Stimulated activated naive CD8-positive, alpha-beta T cell treated with anti-CD3 and anti-CD28 coated beads, Interleukin-15, Interleukin-2, amounts not matched to agents 100 ng/mL and 50 ng/mL, for 24 hours (primary cell): ENCODE measurements around the gene METTL23.
"Not testable (repeated sequence)": the region's sequence is repeated elsewhere in the genome, so short reads cannot be mapped to it uniquely, and the experiment has no call there.

Source experiments
- H3K27ac Mint-ChIP-seq: one replicate; pipeline ENCODE4 v1.8.0; 2021; ENCODE audit warnings: mild to moderate bottlenecking, mixed read lengths
- H3K27me3 Mint-ChIP-seq: one replicate; pipeline ENCODE4 v1.8.0; 2021; ENCODE audit warnings: mixed read lengths
- H3K36me3 Mint-ChIP-seq: one replicate; pipeline ENCODE4 v1.8.0; 2021; ENCODE audit warnings: low read depth, mixed read lengths
- H3K4me1 Mint-ChIP-seq: one replicate; pipeline ENCODE4 v1.8.0; 2021; ENCODE audit warnings: low read depth, mixed read lengths
- H3K4me3 Mint-ChIP-seq: one replicate; pipeline ENCODE4 v1.8.0; 2021; ENCODE audit warnings: mild to moderate bottlenecking, mixed read lengths
- H3K9me3 Mint-ChIP-seq: one replicate; pipeline ENCODE4 v1.8.0; 2021; ENCODE audit warnings: mixed read lengths

The METTL23 gene

GRCh38 chr17:76716146-76716838, 10.3 kb upstream of the METTL23 start:
- H3K36me3 Mint-ChIP-seq: peaks cover 74% of the 10 kb centered on the region
- H3K4me3 Mint-ChIP-seq: peak overlapping the region; percentile 72
- H3K4me1 Mint-ChIP-seq: peaks cover 53% of the 10 kb centered on the region
- H3K27ac Mint-ChIP-seq: peak overlapping the region; percentile 91
- H3K27me3 Mint-ChIP-seq: no peaks in the 10 kb centered on the region
- H3K9me3 Mint-ChIP-seq: no peaks in the 10 kb centered on the region

GRCh38 chr17:76716839-76717215, 9.8 kb upstream of the METTL23 start:
- Mint-ChIP-seq H3K4me1 (peaks cover 55% of the 10 kb centered on the region), H3K27ac (peak overlapping the region; percentile 91), H3K36me3 (peaks cover 79% of the 10 kb centered on the region), H3K27me3 (no peaks in the 10 kb centered on the region), H3K4me3 (peak overlapping the region; percentile 72), H3K9me3 (no peaks in the 10 kb centered on the region)

- H3K4me1 Mint-ChIP-seq: peaks cover 61% of the 10 kb centered on the region
- no peaks in the 10 kb centered on the region for H3K9me3 Mint-ChIP-seq
- no peak overlapping the region for H3K27ac Mint-ChIP-seq
Observed at GRCh38 chr17:76718516-76718915, 8.1 kb upstream of the METTL23 start.

GRCh38 chr17:76720211-76720610, 6.4 kb upstream of the METTL23 start:
- Mint-ChIP-seq H3K27me3 (no peaks in the 10 kb centered on the region), H3K4me1 (peaks cover 62% of the 10 kb centered on the region), H3K27ac (no peak overlapping the region), H3K36me3 (peaks cover 89% of the 10 kb centered on the region), H3K9me3 (no peaks in the 10 kb centered on the region), H3K4me3 (no peak overlapping the region)

More at GRCh38 chr17:76718516-76718915, 8.1 kb upstream of the METTL23 start:
- Mint-ChIP-seq H3K4me3 (no peak overlapping the region), H3K36me3 (peaks cover 88% of the 10 kb centered on the region), H3K27me3 (no peaks in the 10 kb centered on the region)

- H3K4me3 Mint-ChIP-seq: no peak overlapping the region
- no peaks in the 10 kb centered on the region for H3K9me3 Mint-ChIP-seq
- no peaks in the 10 kb centered on the region for H3K27me3 Mint-ChIP-seq
- H3K4me1 Mint-ChIP-seq: peaks cover 61% of the 10 kb centered on the region
- H3K27ac Mint-ChIP-seq: no peak overlapping the region
- H3K36me3 Mint-ChIP-seq: peaks cover 91% of the 10 kb centered on the region
Observed at GRCh38 chr17:76720941-76721340, 5.7 kb upstream of the METTL23 start.

GRCh38 chr17:76721463-76721862, 5.2 kb upstream of the METTL23 start:
- no peak overlapping the region for H3K27ac Mint-ChIP-seq
- H3K4me1 Mint-ChIP-seq: peaks cover 56% of the 10 kb centered on the region
- no peak overlapping the region for H3K4me3 Mint-ChIP-seq
- H3K36me3 Mint-ChIP-seq: peaks cover 85% of the 10 kb centered on the region
- H3K27me3 Mint-ChIP-seq: no peaks in the 10 kb centered on the region
- no peaks in the 10 kb centered on the region for H3K9me3 Mint-ChIP-seq

- H3K4me3 Mint-ChIP-seq: no peak overlapping the region
- H3K27ac Mint-ChIP-seq: no peak overlapping the region
- H3K9me3 Mint-ChIP-seq: no peaks in the 10 kb centered on the region
- peaks cover 80% of the 10 kb centered on the region for H3K36me3 Mint-ChIP-seq
- H3K4me1 Mint-ChIP-seq: peaks cover 48% of the 10 kb centered on the region
- no peaks in the 10 kb centered on the region for H3K27me3 Mint-ChIP-seq
Observed at GRCh38 chr17:76722279-76722678, 4.4 kb upstream of the METTL23 start.

- not testable (repeated sequence) for H3K27ac Mint-ChIP-seq, H3K27me3 Mint-ChIP-seq, H3K9me3 Mint-ChIP-seq
- Mint-ChIP-seq H3K4me3 (peak overlapping the region; percentile 10), H3K36me3 (peaks cover 82% of the 10 kb centered on the region), H3K4me1 (peaks cover 51% of the 10 kb centered on the region)
Observed at GRCh38 chr17:76722977-76723376, 3.7 kb upstream of the METTL23 start.

GRCh38 chr17:76723812-76724211, 2.8 kb upstream of the METTL23 start:
- Mint-ChIP-seq H3K36me3 (peaks cover 73% of the 10 kb centered on the region), H3K27ac (no peak overlapping the region), H3K9me3 (no peaks in the 10 kb centered on the region), H3K4me1 (peaks cover 55% of the 10 kb centered on the region), H3K27me3 (no peaks in the 10 kb centered on the region), H3K4me3 (peak overlapping the region; percentile 94)

- Mint-ChIP-seq H3K27ac (peak overlapping the region; percentile 91), H3K4me3 (peak overlapping the region; percentile 94), H3K36me3 (peaks cover 65% of the 10 kb centered on the region)
Observed at GRCh38 chr17:76725580-76726230, 934 bp upstream of the METTL23 start.

GRCh38 chr17:76726231-76726775, 336 bp upstream of the METTL23 start, which contains the start of gene JMJD6:
Gene JMJD6, minus strand, starts transcription at chr17:76726606. Its CDS starts 131 bp downstream, at chr17:76726475.
- H3K27ac Mint-ChIP-seq: peak within 1 kb of the TSS; percentile 95
- no peaks in the 10 kb centered on the region for H3K9me3 Mint-ChIP-seq
- no peaks in the 10 kb centered on the region for H3K27me3 Mint-ChIP-seq
- H3K4me1 Mint-ChIP-seq: peaks cover 68% of the 10 kb centered on the region
- H3K4me3 Mint-ChIP-seq: peak within 1 kb of the TSS; percentile 94
- peaks cover 61% of the 10 kb centered on the region for H3K36me3 Mint-ChIP-seq

More at GRCh38 chr17:76725580-76726230, 934 bp upstream of the METTL23 start:
- Mint-ChIP-seq H3K27me3 (no peaks in the 10 kb centered on the region), H3K9me3 (no peaks in the 10 kb centered on the region), H3K4me1 (peaks cover 68% of the 10 kb centered on the region)

- peak overlapping the region; percentile 94 for H3K4me3 Mint-ChIP-seq
- peaks cover 70% of the 10 kb centered on the region for H3K4me1 Mint-ChIP-seq
- peaks cover 59% of the 10 kb centered on the region for H3K36me3 Mint-ChIP-seq
- no peaks in the 10 kb centered on the region for H3K9me3 Mint-ChIP-seq
- no peaks in the 10 kb centered on the region for H3K27me3 Mint-ChIP-seq
- peak overlapping the region; percentile 95 for H3K27ac Mint-ChIP-seq
Observed at GRCh38 chr17:76727745-76728456, 1.3 kb downstream of the METTL23 start.

- peaks cover 66% of the 10 kb centered on the region for H3K4me1 Mint-ChIP-seq
- H3K27me3 Mint-ChIP-seq, H3K9me3 Mint-ChIP-seq: not testable (repeated sequence)
- H3K36me3 Mint-ChIP-seq: peaks cover 65% of the 10 kb centered on the region
- H3K4me3 Mint-ChIP-seq: peak overlapping the region; percentile 96
- H3K27ac Mint-ChIP-seq: peak overlapping the region; percentile 96
Observed at GRCh38 chr17:76731800-76732733, 5.4 kb downstream of the METTL23 start.
